OCI-LY3 (cell line): ENCODE data around the gene VAV3.
A peak's percentile ranks its signal among the peaks of the same experiment; 100 is the strongest.
"Not testable (repeated sequence)": the region's sequence is repeated elsewhere in the genome, so short reads cannot be mapped to it uniquely, and the experiment has no call there.

ENCODE experiments used
- H2AFZ ChIP-seq: fragments of 200-600, 300-600 bp; shearing (Covaris generic); 2 replicates; pipeline ENCODE4 v1.6.0; 2014; ENCODE audit warnings: antibody characterized with exemption, low read depth, low read length
- H3K27ac ChIP-seq: fragments of 200-600, 300-600 bp; sonication (generic); 2 replicates; pipeline ENCODE4 v1.5.1; 2014; ENCODE audit warnings: mild to moderate bottlenecking, low read length, moderate library complexity, mixed read lengths
- H3K27me3 ChIP-seq: fragments of 200-600, 300-600 bp; sonication (generic); 2 replicates; pipeline ENCODE4 v1.6.1; 2014; ENCODE audit warnings: low read depth, low read length, mixed read lengths
- H3K36me3 ChIP-seq: fragments of 200-600, 300-600 bp; sonication (generic); replicated peaks from 2 replicates; pipeline ENCODE3; 2014; ENCODE audit warnings: low read depth, low read length, mixed read lengths
- H3K4me1 ChIP-seq: fragments of 300-600, 200-600 bp; sonication (generic); 2 replicates; pipeline ENCODE4 v1.6.1; 2014; ENCODE audit warnings: low read length, mixed read lengths
- H3K4me2 ChIP-seq: fragments of 200-600, 300-600 bp; sonication (generic); 2 replicates; pipeline ENCODE4 v1.6.1; 2014; ENCODE audit warnings: low read length, mixed read lengths
- H3K4me3 ChIP-seq: fragments of 300-600, 200-600 bp; sonication (generic); 2 replicates; pipeline ENCODE4 v1.5.1; 2014; ENCODE audit warnings: antibody characterized with exemption, mild to moderate bottlenecking, low read length, moderate library complexity
- H3K79me2 ChIP-seq: fragments of 300-600, 200-600 bp; shearing (Covaris generic); 2 replicates; pipeline ENCODE4 v1.6.1; 2014; ENCODE audit warnings: mild to moderate bottlenecking, low read length, mixed read lengths
- H3K9ac ChIP-seq: fragments of 300-600, 200-600 bp; shearing (Covaris generic); 2 replicates; pipeline ENCODE4 v1.6.0; 2014; ENCODE audit warnings: mild to moderate bottlenecking, low read length, moderate library complexity
- H3K9me3 ChIP-seq: fragments of 200-600, 300-600 bp; shearing (Covaris generic); 2 replicates; pipeline ENCODE4 v1.6.1; 2014; ENCODE audit warnings: low read length, mixed read lengths; ENCODE audit not compliant: insufficient read depth
- H4K20me1 ChIP-seq: fragments of 200-600, 300-600 bp; sonication (generic); 2 replicates; pipeline ENCODE4 v1.6.1; 2016; ENCODE audit warnings: low read length, mixed read lengths; ENCODE audit not compliant: insufficient read depth
- CTCF ChIP-seq: fragments of 200-600, 300-600 bp; sonication (generic); IDR thresholded peaks from 2 replicates; pipeline ENCODE4 v1.5.1; 2014; ENCODE audit warnings: antibody characterized with exemption, low read length, low read depth
- EZH2phosphoT487 ChIP-seq: fragments of 200-600 bp; shearing (Covaris generic); IDR thresholded peaks from 2 replicates; pipeline ENCODE4 v1.6.1; 2018; ENCODE audit warnings: antibody characterized with exemption, mixed run types, low read depth

Gene VAV3

GRCh38 chr1:108009603-108010195 lies 44.7 kb upstream of the VAV3 start:
- H3K9ac ChIP-seq: no peak overlapping the region
- no peaks in the 10 kb centered on the region for H4K20me1 ChIP-seq
- H3K27ac ChIP-seq: no peak overlapping the region
- H3K4me1 ChIP-seq: peaks cover 20% of the 10 kb centered on the region
- H3K79me2 ChIP-seq: no peaks in the 10 kb centered on the region
- TF ChIP-seq CTCF (no peak), EZH2phosphoT487 (no peak)
- no peak overlapping the region for H3K4me2 ChIP-seq
- H3K27me3 ChIP-seq: no peaks in the 10 kb centered on the region
- H3K36me3 ChIP-seq: no peaks in the 10 kb centered on the region
- no peaks in the 10 kb centered on the region for H3K9me3 ChIP-seq
- H2AFZ ChIP-seq: no peak overlapping the region
- H3K4me3 ChIP-seq: no peak overlapping the region

- no peak for TF ChIP-seq CTCF
- TF ChIP-seq EZH2phosphoT487: no peak
- no peak overlapping the region for H3K27ac ChIP-seq
- H2AFZ ChIP-seq: no peak overlapping the region
- no peaks in the 10 kb centered on the region for H4K20me1 ChIP-seq
- no peaks in the 10 kb centered on the region for H3K9me3 ChIP-seq
- H3K79me2 ChIP-seq: no peaks in the 10 kb centered on the region
- H3K4me2 ChIP-seq: 0 out of 2 replicates have a peak overlapping the region, but pooled peaks have one; percentile 20
- H3K9ac ChIP-seq: no peak overlapping the region
- peaks cover 20% of the 10 kb centered on the region for H3K4me1 ChIP-seq
- H3K36me3 ChIP-seq: no peaks in the 10 kb centered on the region
- H3K27me3 ChIP-seq: no peaks in the 10 kb centered on the region
- no peak overlapping the region for H3K4me3 ChIP-seq
These were observed 42.6 kb upstream of the VAV3 start for GRCh38 chr1:108007531-108007930.

- H4K20me1 ChIP-seq: no peaks in the 10 kb centered on the region
- H3K27ac ChIP-seq: no peak overlapping the region
- 0 out of 2 replicates have a peak overlapping the region, but pooled peaks have one; percentile 20 for H3K4me2 ChIP-seq
- no peaks in the 10 kb centered on the region for H3K36me3 ChIP-seq
- no peak overlapping the region for H2AFZ ChIP-seq
- no peaks in the 10 kb centered on the region for H3K27me3 ChIP-seq
- H3K9me3 ChIP-seq: no peaks in the 10 kb centered on the region
- no peaks in the 10 kb centered on the region for H3K79me2 ChIP-seq
- peaks cover 20% of the 10 kb centered on the region for H3K4me1 ChIP-seq
- no peak overlapping the region for H3K9ac ChIP-seq
- H3K4me3 ChIP-seq: no peak overlapping the region
- no peak for TF ChIP-seq EZH2phosphoT487
- TF ChIP-seq CTCF: no peak
These were observed 42.1 kb upstream of the VAV3 start for GRCh38 chr1:108007070-108007469.

GRCh38 chr1:108004919-108005318 lies 39.9 kb upstream of the VAV3 start:
- not testable (repeated sequence) for H3K4me2 ChIP-seq, H3K9me3 ChIP-seq, H3K36me3 ChIP-seq, H3K4me3 ChIP-seq, H4K20me1 ChIP-seq, H3K27me3 ChIP-seq, H3K9ac ChIP-seq, H3K79me2 ChIP-seq, H2AFZ ChIP-seq, H3K27ac ChIP-seq
- peaks cover 20% of the 10 kb centered on the region for H3K4me1 ChIP-seq
